ENCODE results near the gene ABCD3.
A peak's percentile ranks its signal among the peaks of the same experiment; 100 is the strongest.

Gene ABCD3

DNA sequence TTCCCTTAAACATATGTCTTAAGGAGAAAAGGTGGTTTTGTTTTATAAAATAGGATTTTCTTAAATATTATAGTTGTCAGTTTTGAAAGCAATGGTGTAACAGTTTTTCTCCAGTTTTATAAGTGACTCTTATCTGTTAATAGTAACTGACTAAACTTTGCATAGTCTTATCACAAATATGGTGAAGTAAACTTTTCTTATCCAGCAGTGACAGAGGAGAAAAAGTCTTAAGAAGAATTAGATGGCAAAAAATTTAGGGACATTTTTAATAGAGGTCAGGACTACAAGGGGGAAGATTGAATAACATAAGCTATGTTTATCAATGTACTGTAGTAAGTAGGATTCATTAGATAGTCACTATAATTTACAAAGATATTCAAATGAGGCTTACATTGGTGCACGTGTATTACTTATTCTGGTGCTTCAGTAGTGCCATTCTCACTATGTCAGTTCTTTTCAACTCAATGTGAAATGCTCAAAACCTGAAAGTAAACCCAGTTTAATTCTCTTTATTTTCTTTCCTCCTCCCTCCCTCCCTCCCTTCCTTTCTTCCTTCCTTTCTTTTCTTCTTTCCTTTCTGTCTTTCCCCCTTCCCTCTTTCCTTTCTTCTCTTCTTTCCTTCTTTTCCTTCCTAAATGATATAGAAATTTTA lies 97.2 kb downstream of the ABCD3 start:
- no peak overlapping the region for H3K27ac ChIP-seq
- no peak overlapping the region for H3K4me3 ChIP-seq

- Histone ChIP-seq H3K27ac (no peak overlapping the region), H3K4me3 (no peak overlapping the region)
Observed at GRCh38 chr1:94519351-94519750, 101.2 kb downstream of the ABCD3 start.

GRCh38 chr1:94522304-94522703 lies 104.1 kb downstream of the ABCD3 start:
- no peak overlapping the region for H3K27ac ChIP-seq
- H3K4me3 ChIP-seq, result no peak overlapping the region

GRCh38 chr1:94524531-94524930 lies 106.3 kb downstream of the ABCD3 start:
- Histone ChIP-seq H3K27ac (no peak overlapping the region), H3K4me3 (no peak overlapping the region)

DNA sequence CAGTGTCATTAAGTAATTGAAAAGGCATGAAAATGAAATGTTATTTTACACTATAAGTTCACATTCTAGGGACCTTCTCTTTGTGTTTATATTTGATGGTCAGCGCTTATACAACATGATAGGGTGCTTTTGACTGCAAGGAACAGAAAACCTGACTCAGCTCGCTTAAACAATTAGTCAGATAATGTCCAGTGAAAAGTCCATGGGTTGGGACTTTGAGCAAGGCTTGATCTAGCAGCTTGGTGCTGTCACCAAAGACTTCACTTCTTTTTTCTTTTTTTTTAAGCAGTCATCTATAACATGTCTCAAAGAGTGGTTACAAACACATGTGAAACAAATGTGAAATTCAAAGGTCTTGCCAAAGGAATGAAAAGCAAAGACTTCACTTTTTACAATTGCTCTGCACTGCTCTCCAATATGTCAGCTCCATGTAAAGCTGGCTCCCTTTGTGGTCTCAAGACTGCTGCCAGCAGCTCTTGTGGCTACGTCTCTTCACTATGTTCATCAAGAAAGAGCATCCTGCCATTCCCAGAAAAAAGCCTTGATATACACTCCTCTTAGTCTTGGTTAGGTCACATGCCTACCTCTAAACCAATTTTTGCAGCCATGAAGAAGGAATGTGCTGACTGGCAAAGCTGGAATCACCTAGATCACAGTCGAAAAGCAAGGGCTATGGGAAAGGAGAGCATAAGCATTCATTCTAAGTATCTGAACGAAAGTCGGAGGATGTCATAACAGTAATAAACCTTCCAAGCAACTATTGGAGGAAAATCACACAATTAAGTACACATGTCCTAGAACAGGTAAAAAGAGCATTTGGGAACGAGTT lies 108.2 kb downstream of the ABCD3 start:
- no peak overlapping the region for H3K4me3 ChIP-seq
- no peak overlapping the region for H3K27ac ChIP-seq

DNA sequence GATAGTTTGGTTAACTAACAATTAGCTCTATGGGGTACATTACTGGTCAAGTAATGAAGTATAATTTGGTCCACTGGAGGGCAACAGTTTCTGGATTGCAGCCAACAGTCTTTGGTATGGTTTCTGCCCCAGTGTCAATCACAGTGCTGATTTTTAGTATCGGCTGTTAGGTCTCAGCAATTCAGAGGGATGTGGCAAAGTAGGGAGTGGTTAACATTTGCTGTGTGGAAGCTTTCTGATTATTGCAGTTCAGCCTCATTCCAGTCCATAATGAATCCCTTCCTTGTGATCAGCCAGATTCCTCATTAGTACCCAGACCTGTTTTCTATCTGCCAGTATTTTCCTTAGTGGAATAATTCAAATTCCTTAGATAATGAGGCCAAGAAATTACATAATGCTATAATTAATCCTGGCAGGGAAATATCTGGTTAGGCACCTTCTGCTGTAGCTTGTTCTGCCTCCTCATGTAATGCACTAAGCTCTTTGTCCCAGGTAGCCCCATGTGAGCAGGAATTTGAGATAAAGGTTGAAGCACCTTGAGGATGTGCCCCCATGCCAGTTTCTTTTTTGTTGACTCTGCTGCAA lies 109.3 kb downstream of the ABCD3 start:
- Histone ChIP-seq H3K4me3 (no peak overlapping the region), H3K27ac (peak overlapping the region in 3 of 21 experiments; percentile 18 to 39 (median 26))

DNA sequence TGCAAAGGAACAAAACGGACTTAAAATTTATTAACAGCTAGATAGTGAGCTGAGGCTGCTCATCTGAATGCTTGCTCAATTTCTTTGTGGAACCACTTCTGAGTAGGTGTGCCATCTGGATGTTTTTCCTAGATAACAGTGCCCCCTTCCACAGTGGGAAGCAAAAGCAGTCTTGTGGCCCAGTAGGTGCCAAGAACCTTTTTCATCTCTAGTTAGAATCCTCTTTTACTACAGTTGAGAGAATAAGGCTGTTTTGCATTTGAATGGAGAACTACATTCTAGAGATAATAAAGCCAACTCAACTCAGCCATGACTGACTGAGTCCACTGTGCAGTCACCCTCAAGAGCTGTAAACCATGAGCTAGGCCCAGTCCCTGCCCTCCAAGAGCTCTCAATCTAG lies 110.1 kb downstream of the ABCD3 start:
- Histone ChIP-seq H3K4me3 (no peak overlapping the region), H3K27ac (no peak overlapping the region)

DNA sequence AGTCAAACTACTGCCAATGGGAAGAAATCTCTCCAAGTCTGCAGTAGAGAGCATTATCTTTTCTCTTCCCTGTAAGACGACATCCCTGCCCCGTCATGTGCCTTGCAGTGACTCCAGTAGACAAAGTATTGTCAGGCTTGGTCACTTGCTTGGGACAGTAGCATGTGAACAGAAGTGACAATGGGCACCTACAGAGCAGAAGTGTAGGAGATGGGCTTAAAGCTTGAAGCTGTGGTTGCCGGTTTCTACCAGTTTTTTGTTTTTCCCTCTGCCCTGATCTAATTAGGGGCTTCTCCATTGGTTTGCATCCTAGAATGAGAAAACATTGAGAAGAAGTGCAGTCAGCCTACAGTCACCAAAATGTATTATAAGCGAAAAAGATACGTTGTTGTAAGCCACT lies 110.6 kb downstream of the ABCD3 start:
- no peak overlapping the region for H3K27ac ChIP-seq
- no peak overlapping the region for H3K4me3 ChIP-seq

DNA sequence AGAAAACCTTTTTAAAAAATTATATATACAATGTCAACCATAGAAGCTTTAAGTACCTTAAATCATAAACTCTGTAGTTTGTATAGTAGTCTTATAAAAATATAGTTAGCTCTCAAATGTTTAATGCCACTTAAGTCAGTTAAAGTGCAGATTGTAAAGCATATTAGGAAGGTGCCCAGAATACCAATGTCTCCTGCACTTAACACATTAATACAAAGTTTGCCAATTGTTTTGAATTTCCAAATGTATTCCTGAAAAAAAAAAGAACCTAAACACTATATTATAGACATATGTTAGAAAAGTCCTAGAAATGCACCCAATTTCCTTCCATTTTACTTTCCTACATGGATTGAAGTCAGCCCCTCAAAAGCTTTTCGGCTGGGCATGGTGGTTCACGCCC lies 111.2 kb downstream of the ABCD3 start:
- H3K4me3 ChIP-seq, result no peak overlapping the region
- H3K27ac ChIP-seq, result no peak overlapping the region

- no peak overlapping the region for H3K4me3 ChIP-seq
- no peak overlapping the region for H3K27ac ChIP-seq
Observed at GRCh38 chr1:94530373-94530878, 112.2 kb downstream of the ABCD3 start.

GRCh38 chr1:94531664-94532063 lies 113.5 kb downstream of the ABCD3 start:
- H3K27ac ChIP-seq, result no peak overlapping the region
- H3K4me3 ChIP-seq, result no peak overlapping the region

- Histone ChIP-seq H3K27ac (no peak overlapping the region), H3K4me3 (no peak overlapping the region)
Observed at GRCh38 chr1:94532077-94532476, 113.9 kb downstream of the ABCD3 start.

DNA sequence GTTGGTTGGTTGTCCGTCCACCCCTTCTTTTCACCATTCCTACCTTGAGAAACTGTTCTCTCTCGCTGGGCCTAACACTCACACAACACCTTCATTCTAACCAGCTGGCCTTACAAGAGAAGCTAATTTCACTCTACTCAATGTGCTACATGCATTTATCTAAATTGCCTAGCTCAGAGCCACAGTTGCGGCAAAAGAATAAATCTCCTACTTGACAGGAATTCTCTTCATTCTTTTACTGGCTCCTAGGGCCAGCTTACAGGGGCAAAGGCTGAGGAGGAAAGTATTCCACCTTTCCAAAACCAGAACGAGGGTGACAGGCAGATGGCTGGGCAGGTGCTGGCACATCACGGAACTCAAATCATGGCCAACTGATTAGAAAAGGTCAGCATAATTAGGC lies 116.9 kb downstream of the ABCD3 start:
- Histone ChIP-seq H3K27ac (no peak overlapping the region), H3K4me3 (no peak overlapping the region)

- no peak overlapping the region for H3K4me3 ChIP-seq
- no peak overlapping the region for H3K27ac ChIP-seq
Observed at GRCh38 chr1:94535879-94536278, 117.7 kb downstream of the ABCD3 start.

DNA sequence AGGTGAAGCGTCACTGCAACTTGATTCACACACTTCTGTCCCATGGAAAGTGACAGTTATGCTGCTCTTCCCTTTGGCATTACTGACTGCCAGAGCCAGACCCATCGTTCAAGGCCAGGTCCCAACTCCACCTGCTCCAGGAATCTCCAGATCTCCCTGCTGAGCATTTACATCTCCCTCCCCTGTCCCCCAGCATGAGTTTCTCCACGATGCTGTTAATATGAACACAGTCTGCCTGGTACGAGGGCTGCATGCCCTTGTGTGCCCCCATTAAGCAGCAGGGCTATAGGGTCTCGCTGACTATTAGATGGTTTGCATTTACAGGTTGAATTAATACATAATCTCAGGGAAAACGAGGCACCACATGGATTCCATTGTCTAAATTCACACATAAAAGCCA lies 119.1 kb downstream of the ABCD3 start:
- H3K4me3 ChIP-seq, result no peak overlapping the region

GRCh38 chr1:94538243-94538827 lies 120.1 kb downstream of the ABCD3 start:
- no peak overlapping the region for H3K27ac ChIP-seq
- peak overlapping the region in 1 of 7 experiments; percentile 64 for H3K4me3 ChIP-seq

More for the DNA sequence above, 119.1 kb downstream of the ABCD3 start:
- no peak overlapping the region for H3K27ac ChIP-seq

DNA sequence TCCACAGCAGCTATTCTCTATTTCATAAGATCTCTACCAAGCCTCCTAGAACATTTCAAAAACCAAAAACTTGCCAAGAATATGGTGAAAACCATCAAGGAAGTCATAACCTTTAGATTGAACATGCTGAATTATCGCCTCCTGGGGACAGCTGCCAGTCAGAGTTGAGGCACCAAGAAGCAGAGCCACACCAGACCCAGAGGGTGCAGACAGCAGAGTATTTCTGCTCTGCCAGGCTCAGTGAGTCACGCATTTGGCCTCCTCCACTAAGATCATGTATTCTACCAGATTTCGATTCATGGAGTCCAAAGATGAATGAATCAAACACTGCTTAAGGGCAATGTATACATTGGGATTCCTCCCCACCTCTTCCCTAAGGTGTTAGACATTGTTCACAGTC lies 121.3 kb downstream of the ABCD3 start:
- Histone ChIP-seq H3K27ac (no peak overlapping the region), H3K4me3 (peak overlapping the region in 4 of 7 experiments; percentile 19 to 69 (median 59))

DNA sequence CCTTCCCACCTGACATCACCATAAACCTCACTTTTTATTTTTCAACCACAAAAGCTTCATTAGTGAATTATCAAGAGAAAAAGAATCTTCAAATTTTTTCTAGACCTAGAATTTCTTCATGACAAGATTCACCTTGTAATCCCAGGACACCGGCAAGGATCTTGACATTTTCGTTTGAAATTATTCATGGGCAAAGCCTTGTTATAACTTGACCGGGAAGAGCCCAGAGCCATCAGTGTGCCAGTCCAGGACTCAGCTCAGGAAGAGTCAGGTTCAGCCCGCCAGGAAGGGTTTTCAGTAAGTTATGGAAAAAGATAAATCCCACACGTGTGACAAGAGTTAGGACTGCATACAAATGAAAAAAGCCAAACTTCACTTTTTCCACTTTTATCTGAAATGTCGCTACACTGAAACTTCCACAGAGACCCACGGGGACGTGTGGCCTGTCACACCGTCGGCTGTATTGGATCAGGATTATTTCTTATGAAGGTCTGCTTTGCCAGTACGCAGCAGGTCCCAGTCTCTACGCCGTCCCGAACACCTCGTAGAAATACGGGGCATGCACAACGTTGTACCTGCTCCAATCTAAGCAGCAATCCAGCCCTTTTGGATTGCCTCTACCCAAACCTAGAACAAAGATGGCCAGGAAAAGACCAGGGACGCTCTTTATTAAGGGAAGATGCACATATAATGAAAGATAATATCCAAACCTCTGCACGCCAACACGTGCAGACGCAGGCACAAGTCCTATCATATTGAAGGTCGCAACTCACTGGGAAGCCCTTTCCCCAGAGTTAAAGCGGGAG lies 122.5 kb downstream of the ABCD3 start:
- peak overlapping the region in 20 of 21 experiments; percentile 57 to 95 (median 84) for H3K27ac ChIP-seq
- peak overlapping the region; percentile 54 to 72 (median 65) for H3K4me3 ChIP-seq

DNA sequence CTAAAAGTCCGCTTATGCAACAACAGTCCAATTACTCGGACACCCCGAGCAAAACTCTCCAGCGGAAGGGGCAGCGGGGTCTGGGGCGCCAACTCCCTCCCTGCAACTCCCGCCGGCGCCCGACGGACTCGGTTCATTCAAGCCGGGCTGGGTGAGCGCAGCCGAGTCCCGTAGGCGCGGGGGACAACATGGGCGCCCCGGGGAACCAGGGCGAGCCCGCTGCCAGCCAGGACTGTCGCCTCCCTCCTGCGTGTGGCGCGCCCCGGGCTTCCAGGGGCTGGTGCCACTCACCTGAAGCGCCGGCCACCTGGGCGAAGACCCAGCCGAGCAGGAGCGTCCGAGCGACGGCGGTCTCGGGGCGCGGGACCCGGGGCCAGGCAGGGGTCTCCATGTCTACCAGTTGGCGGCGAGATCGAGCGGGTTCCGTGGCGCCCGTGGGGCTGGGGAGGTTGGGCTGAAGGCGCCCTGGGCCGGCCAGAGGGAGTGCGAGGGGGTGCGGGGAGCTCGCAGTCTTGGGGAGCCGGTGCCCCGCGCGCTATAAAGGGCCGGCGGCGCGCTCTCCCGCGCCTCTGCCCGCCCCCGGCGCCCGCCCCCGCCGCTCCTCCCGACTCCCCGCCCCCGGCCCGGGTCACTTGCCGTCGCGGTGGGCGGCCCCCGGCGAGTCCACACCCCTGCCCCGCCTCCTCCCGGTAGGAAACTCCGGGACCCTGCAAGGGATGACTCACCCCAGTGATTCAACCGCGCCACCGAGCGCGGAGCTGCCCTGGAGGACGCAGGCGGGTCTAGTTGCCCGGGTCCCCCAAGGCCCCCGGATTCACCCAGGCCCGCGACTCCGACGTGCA lies 123.3 kb downstream of the ABCD3 start, which contains the start of gene F3:
TSS of gene F3 (minus strand) at position 514 of the 842 bp plus-strand sequence. CDS start at position 391, 123 bp downstream.
- H3K4me3 ChIP-seq, result peak within 1 kb of the TSS; percentile 54 to 72 (median 65)
- peak within 1 kb of the TSS in 20 of 21 experiments; percentile 57 to 95 (median 84) for H3K27ac ChIP-seq
